Measurements from ENCODE around the gene GALNT2.

GALNT2 gene

DNA sequence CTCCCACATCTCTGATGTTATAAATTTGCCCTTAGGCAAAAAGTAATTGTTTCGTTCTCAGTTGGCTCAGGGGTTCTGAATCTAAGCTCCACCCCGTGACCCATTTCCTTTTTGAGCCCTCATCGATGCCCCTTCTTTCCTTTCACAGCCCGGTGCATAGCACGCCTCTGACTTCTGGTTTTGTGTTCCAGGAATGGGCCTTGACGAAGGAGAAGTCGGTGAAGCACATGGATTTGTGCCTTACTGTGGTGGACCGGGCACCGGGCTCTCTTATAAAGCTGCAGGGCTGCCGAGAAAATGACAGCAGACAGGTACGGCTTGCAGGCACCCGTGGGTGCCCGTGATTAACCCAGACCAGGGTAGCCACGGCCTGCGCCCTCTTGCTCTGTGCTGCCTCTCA is 207.2 kb downstream of the GALNT2 start:
- Histone ChIP-seq H3K79me2 (no peaks in the 10 kb centered on the region), H3K4me3 (ENCODE audit: low read depth, low read length) (no peak overlapping the region), H3K9me3 (ENCODE audit: control insufficient read depth, low read length) (no peaks in the 10 kb centered on the region), H3K4me2 (ENCODE audit: low read length) (no peak overlapping the region), H3K27me3 (ENCODE audit: control insufficient read depth, insufficient read depth, low read length) (no peaks in the 10 kb centered on the region), H3K9ac (no peak overlapping the region), H3K27ac (no peak overlapping the region), H3K36me3 (ENCODE audit: control insufficient read depth, insufficient read depth, low read length) (no peaks in the 10 kb centered on the region), H2AFZ (no peak overlapping the region), H3K4me1 (no peaks in the 10 kb centered on the region)
- TF ChIP-seq, protein P1, sequence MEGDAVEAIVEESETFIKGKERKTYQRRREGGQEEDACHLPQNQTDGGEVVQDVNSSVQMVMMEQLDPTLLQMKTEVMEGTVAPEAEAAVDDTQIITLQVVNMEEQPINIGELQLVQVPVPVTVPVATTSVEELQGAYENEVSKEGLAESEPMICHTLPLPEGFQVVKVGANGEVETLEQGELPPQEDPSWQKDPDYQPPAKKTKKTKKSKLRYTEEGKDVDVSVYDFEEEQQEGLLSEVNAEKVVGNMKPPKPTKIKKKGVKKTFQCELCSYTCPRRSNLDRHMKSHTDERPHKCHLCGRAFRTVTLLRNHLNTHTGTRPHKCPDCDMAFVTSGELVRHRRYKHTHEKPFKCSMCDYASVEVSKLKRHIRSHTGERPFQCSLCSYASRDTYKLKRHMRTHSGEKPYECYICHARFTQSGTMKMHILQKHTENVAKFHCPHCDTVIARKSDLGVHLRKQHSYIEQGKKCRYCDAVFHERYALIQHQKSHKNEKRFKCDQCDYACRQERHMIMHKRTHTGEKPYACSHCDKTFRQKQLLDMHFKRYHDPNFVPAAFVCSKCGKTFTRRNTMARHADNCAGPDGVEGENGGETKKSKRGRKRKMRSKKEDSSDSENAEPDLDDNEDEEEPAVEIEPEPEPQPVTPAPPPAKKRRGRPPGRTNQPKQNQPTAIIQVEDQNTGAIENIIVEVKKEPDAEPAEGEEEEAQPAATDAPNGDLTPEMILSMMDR (IDR thresholded peaks at IDR 0.05): no peak

DNA sequence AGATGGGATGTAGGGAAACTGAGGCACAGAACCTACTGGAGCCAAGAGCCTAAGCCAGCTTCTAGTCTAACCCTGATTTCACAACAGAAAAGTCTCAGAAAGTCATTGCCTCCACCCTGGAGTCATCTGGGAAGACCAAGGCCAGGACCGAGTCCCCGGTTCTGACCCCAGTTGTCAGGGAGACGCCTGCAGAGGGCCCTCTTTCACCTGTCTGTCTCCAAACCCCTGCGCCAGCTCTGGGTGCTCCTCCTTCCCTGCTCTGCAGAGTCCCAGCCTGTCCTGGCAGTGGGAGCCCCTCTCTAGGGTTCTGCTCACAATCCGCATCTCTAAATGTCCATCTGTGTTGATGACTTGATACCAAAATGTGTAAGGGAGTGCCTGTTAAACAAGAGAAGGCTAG is 209.4 kb downstream of the GALNT2 start:
- Histone ChIP-seq H3K9ac (no peak overlapping the region), H3K36me3 (ENCODE audit: control insufficient read depth, insufficient read depth, low read length) (no peaks in the 10 kb centered on the region), H3K79me2 (no peaks in the 10 kb centered on the region), H2AFZ (no peak overlapping the region), H3K4me2 (ENCODE audit: low read length) (no peak overlapping the region), H3K4me3 (ENCODE audit: low read depth, low read length) (no peak overlapping the region), H3K9me3 (ENCODE audit: control insufficient read depth, low read length) (no peaks in the 10 kb centered on the region), H3K4me1 (no peaks in the 10 kb centered on the region), H3K27ac (no peak overlapping the region), H3K27me3 (ENCODE audit: control insufficient read depth, insufficient read depth, low read length) (no peaks in the 10 kb centered on the region)
- TF ChIP-seq, protein P1 (IDR thresholded peaks at IDR 0.05): no peak

DNA sequence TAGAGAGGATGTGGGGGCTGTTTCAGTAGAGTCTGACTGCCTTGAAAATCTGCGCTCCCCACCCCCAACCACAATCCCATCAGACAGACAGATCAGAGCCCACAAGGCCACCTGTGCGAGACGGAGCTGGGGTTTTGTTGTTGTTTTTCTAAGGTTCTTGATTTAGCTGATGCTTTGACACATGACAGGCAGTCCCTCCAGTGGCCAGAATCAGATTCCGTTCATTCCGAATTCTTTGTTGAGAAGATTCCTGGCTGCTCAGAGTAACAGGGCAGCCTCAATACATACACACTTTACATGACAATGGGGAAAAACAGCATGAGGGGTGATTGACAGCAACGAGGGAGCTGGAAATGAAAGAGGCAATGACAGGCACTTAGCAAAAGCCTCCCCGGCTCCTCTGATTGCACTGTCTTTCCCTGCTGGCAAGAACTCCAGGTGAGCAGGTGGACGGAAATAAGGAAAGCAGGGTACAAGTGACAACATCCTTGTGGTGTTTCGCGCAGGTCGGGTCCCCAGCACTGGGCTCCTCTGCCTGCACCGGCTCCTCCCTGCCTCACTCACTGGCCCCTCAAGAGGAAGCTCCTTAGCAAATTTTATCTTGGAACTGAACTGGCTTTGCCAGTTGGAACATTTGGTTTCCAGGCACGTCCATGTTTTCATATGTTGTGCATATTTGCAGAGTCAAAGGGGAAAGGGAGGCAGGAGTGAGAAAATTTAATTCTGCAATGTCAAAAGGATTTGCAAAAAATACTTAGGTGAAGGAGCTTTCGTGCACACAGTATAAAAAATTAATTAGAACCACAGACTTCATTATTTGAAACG is 210.4 kb downstream of the GALNT2 start:
- no peak overlapping the region for H3K27ac ChIP-seq
- no peaks in the 10 kb centered on the region for H3K9me3 ChIP-seq (ENCODE audit: control insufficient read depth, low read length)
- H3K79me2 ChIP-seq: no peaks in the 10 kb centered on the region
- H3K9ac ChIP-seq: no peak overlapping the region
- H3K27me3 ChIP-seq (ENCODE audit: control insufficient read depth, insufficient read depth, low read length): no peaks in the 10 kb centered on the region
- TF ChIP-seq, protein P1 (IDR thresholded peaks at IDR 0.05): no peak
- H3K4me2 ChIP-seq (ENCODE audit: low read length): no peak overlapping the region
- H3K4me1 ChIP-seq: no peaks in the 10 kb centered on the region
- H2AFZ ChIP-seq: no peak overlapping the region
- H3K36me3 ChIP-seq (ENCODE audit: control insufficient read depth, insufficient read depth, low read length): no peaks in the 10 kb centered on the region
- no peak overlapping the region for H3K4me3 ChIP-seq (ENCODE audit: low read depth, low read length)

DNA sequence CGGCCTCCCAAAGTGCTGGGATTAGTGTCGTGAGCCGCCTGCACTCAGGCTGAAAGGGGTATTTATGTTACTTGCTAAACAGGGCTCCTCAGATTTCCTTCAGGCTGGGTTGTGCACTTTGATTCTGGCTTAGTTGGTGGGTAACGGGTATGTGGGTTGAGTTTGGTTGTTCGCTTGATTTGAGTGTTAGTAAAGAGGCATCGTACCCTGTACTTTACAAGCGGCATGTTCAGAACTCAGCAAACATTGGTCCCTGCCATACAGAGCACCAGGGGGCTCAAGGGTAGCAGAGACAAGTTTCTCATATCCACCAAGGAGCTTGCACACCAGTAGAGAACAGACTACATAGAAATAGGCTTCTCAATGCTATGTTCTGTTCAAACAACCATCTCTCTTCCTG is 211.3 kb downstream of the GALNT2 start:
- no peak overlapping the region for H3K4me3 ChIP-seq (ENCODE audit: low read depth, low read length)
- H3K79me2 ChIP-seq: no peaks in the 10 kb centered on the region
- TF ChIP-seq, protein P1 (IDR thresholded peaks at IDR 0.05): no peak
- no peaks in the 10 kb centered on the region for H3K27me3 ChIP-seq (ENCODE audit: control insufficient read depth, insufficient read depth, low read length)
- H3K9ac ChIP-seq: no peak overlapping the region
- H3K4me2 ChIP-seq (ENCODE audit: low read length): no peak overlapping the region
- no peak overlapping the region for H2AFZ ChIP-seq
- no peak overlapping the region for H3K27ac ChIP-seq
- no peaks in the 10 kb centered on the region for H3K4me1 ChIP-seq
- no peaks in the 10 kb centered on the region for H3K9me3 ChIP-seq (ENCODE audit: control insufficient read depth, low read length)
- H3K36me3 ChIP-seq (ENCODE audit: control insufficient read depth, insufficient read depth, low read length): no peaks in the 10 kb centered on the region

Data from parathyroid adenoma (tissue), 2 donors.